HEK293T (cell line): Measurements from ENCODE around the gene POU2F2.

Experiments
- CTCF ChIA-PET: fragments of 350-600 bp; formaldehyde crosslinking; extraction: SDS; loops from one replicate; lab custom pipeline; 2021; ENCODE audit warnings: antibody characterized with exemption, inconsistent platforms; lab: Yijun Ruan, JAX
- POLR2A ChIA-PET: fragments of 350-600 bp; formaldehyde crosslinking; extraction: SDS; loops from one replicate; lab custom pipeline; 2020; ENCODE audit warnings: antibody characterized with exemption, inconsistent platforms; lab: Yijun Ruan, JAX
- DNase-seq: peaks from one replicate; pipeline ENCODE4 v3.0.0; 2012; ENCODE audit warnings: mixed read lengths; ENCODE audit errors: extremely low spot score
- ARNT ChIP-seq: fragments of 450-650 bp; IDR thresholded peaks from 2 replicates; pipeline ENCODE4 v1.6.1; 2017; ENCODE audit warnings: mild to moderate bottlenecking
- BHLHE40 ChIP-seq: fragments of 450-650 bp; IDR thresholded peaks from 2 replicates; pipeline ENCODE4 v1.6.1; 2016; ENCODE audit warnings: mild to moderate bottlenecking, moderate library complexity, borderline replicate concordance
- CTBP1 ChIP-seq: fragments of 450-650 bp; IDR thresholded peaks from 2 replicates; pipeline ENCODE4 v1.6.1; 2016; ENCODE audit warnings: borderline replicate concordance
- ELF4 ChIP-seq: fragments of 450-650 bp; IDR thresholded peaks from 2 replicates; pipeline ENCODE4 v1.6.1; 2017; ENCODE audit warnings: antibody characterized with exemption
- FOXA1 ChIP-seq: fragments of 450-650 bp; IDR thresholded peaks from 2 replicates; pipeline ENCODE4 v1.6.1; 2016; ENCODE audit warnings: mild to moderate bottlenecking
- FOXK2 ChIP-seq: fragments of 450-650 bp; IDR thresholded peaks from 2 replicates; pipeline ENCODE4 v1.6.1; 2016; ENCODE audit warnings: mild to moderate bottlenecking
- FOXM1 ChIP-seq: fragments of 450-650 bp; IDR thresholded peaks from 2 replicates; pipeline ENCODE4 v1.6.1; 2017; ENCODE audit warnings: mild to moderate bottlenecking, borderline replicate concordance
- HDGF ChIP-seq: fragments of 450-650 bp; IDR thresholded peaks from 2 replicates; pipeline ENCODE4 v1.6.1; 2017; ENCODE audit warnings: antibody characterized with exemption, borderline replicate concordance
- L3MBTL2 ChIP-seq: fragments of 450-650 bp; conservative IDR thresholded peaks from 2 replicates; pipeline ENCODE4 v1.6.1; 2016; ENCODE audit warnings: mild to moderate bottlenecking
- LEF1 ChIP-seq: fragments of 450-650 bp; IDR thresholded peaks from 2 replicates; pipeline ENCODE4 v1.6.1; 2017; ENCODE audit warnings: mild to moderate bottlenecking, borderline replicate concordance
- NFRKB ChIP-seq: fragments of 450-650 bp; IDR thresholded peaks from 2 replicates; pipeline ENCODE4 v1.6.1; 2016; ENCODE audit warnings: mild to moderate bottlenecking, moderate library complexity
- PKNOX1 ChIP-seq: fragments of 450-650 bp; IDR thresholded peaks from 2 replicates; pipeline ENCODE4 v1.6.1; 2016
- SP1 ChIP-seq: fragments of 450-650 bp; IDR thresholded peaks from 2 replicates; pipeline ENCODE4 v1.6.1; 2017
- SUZ12 ChIP-seq: fragments of 450-650 bp; IDR thresholded peaks from 2 replicates; pipeline ENCODE4 v1.6.1; 2016; ENCODE audit warnings: mild to moderate bottlenecking
- TARDBP ChIP-seq: fragments of 450-650 bp; IDR thresholded peaks from 2 replicates; pipeline ENCODE4 v1.6.1; 2016
- ZNF384 ChIP-seq: fragments of 450-650 bp; IDR thresholded peaks from 2 replicates; pipeline ENCODE4 v1.6.1; 2016

The POU2F2 gene

DNA sequence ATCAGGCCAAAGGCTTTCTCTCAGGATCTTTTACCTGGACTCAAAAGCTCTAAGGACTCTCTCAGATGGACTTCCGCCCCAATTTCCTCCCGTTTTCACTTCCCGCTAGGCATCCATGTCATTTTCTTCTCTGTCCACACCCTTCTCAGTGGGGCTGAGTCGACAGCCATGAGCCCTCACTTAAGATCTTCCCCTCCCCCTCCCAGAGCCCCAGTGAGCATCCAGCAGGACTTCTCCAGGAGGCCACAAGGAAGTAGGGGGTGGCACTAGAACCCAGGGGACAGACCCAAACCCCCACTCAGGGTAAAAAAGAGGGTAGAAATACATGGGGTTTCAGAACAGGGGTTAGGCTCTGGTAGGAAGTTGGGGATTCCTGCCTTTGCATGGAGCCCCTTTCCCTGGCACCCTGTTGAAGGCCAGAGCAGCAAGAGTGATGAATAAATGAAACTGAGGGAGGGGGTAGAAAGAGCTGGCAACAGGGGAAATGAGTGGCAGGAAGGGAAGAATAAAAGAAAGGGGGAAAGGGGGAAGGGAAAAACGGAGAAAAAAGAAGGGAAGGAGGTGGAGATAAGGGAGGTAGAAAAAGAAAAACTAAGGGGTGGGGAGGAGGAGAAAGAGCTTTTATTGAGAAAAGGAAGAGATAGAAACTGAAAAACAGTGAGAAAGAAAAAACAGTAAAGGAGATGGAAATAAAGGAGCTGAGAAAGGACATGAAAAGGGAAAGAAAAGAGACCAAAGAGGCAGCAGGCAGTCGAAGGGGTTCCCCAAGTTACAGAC lies 42.9 kb upstream of the POU2F2 start:
- DNase-seq = no peak
- POLR2A ChIA-PET = no interaction called here
- no peak for TF ChIP-seq NFRKB
- CTCF ChIA-PET = interaction anchor here (0.6 to 1.5 kb wide), 3 partner anchors 35 to 226 kb away, joined by 3 to 4 read pairs (median 4); no protein-coding TSS in a partner anchor

DNA sequence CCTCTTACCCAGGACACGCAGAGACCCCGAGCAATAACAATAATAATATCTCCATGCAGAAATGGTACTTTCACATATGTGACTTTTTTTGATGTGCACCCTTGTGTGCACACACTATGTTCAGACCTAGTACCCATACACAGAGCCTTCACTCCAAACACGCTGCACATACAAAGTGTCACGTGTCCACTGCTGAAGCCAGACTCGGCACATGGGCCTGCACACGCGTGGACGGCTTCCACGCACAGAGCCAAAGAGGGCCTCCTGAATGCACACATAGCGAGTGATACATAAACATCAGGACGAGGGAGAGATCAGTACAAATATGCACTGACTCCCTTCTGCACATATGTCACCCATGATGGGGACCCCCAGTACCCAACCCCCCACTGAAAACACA lies 41.9 kb upstream of the POU2F2 start:
- no peak for TF ChIP-seq SUZ12
- TF ChIP-seq NFRKB = no peak
- no peak for TF ChIP-seq FOXK2
- TF ChIP-seq BHLHE40 = no peak
- no peak for TF ChIP-seq PKNOX1
- no peak for TF ChIP-seq L3MBTL2
- TF ChIP-seq HDGF = no peak
- TF ChIP-seq CTBP1 = no peak
- TF ChIP-seq LEF1 = no peak
- no peak for TF ChIP-seq SP1
- no peak for TF ChIP-seq ZNF384
- TF ChIP-seq TARDBP = no peak
- TF ChIP-seq ELF4 = no peak
- CTCF ChIA-PET = no interaction called here
- DNase-seq = no peak
- POLR2A ChIA-PET = no interaction called here

DNA sequence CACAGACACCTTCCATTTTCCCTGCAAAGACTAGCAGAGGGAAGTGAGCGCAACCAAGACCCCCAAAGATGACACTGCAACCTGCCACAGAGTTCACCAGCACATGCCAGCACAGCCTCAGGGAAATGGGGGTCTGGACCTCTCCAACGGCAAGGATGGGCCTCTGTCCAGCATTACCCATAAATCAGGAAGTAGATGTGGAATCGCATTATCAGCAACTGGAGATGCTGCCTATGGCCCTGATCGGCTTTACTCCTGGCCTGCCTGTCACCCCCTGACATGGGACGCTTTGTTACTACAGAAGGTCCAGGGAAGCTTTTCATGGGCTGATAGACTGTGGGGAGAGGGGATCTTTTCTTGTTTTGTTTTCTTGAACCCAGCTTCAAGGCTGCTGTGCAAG lies 41.4 kb upstream of the POU2F2 start:
- ChIA-PET POLR2A (no interaction called here), CTCF (no interaction called here)
- DNase-seq = no peak
- TF ChIP-seq FOXM1 = no peak
- TF ChIP-seq LEF1 = no peak
- TF ChIP-seq SUZ12 = no peak

DNA sequence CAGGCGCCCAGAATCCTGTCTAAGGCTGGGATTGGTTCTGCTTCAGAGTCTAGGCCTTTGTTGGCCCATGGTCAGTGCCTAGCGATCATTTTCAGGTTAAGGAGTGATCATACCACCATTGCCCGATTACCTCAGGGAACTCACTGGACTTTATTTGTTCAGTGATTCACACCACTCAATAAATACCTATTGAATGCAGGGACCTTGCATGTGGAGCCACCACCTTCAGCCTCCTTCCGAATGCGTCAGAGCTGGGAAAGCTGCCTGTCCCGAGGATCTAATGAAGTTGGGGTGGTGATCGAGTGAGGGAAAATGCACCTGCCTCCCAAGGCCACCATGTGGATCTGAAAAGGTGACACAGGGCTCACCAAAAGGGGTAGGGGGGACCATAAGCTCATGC lies 40.0 kb upstream of the POU2F2 start:
- POLR2A ChIA-PET = interaction anchor here (0.7 kb wide), 1 partner anchor 95 kb away, joined by 3 read pairs; no protein-coding TSS in a partner anchor
- CTCF ChIA-PET = no interaction called here
- no peak for DNase-seq
- TF ChIP-seq ARNT (no peak), BHLHE40 (no peak), FOXM1 (no peak), L3MBTL2 (no peak), LEF1 (no peak), HDGF (no peak), SP1 (no peak)

- POLR2A ChIA-PET = no interaction called here
- DNase-seq = no peak
- CTCF ChIA-PET = no interaction called here
- no peak for TF ChIP-seq L3MBTL2
- TF ChIP-seq ELF4 = no peak
- no peak for TF ChIP-seq ARNT
- TF ChIP-seq SP1 = no peak
- TF ChIP-seq ZNF384 = no peak
- TF ChIP-seq FOXK2 = no peak
- no peak for TF ChIP-seq LEF1
- no peak for TF ChIP-seq FOXM1
- no peak for TF ChIP-seq CTBP1
- TF ChIP-seq HDGF = no peak
- no peak for TF ChIP-seq PKNOX1
Observed at GRCh38 chr19:42170715-42171114, 38.5 kb upstream of the POU2F2 start.

GRCh38 chr19:42169486-42170413 lies 37.5 kb upstream of the POU2F2 start:
- DNase-seq = no peak
- CTCF ChIA-PET = no interaction called here
- POLR2A ChIA-PET = no interaction called here
- TF ChIP-seq ELF4 = no peak
- TF ChIP-seq ARNT = no peak
- no peak for TF ChIP-seq NFRKB
- no peak for TF ChIP-seq SP1
- TF ChIP-seq TARDBP = no peak
- no peak for TF ChIP-seq ZNF384
- TF ChIP-seq SUZ12 = no peak
- TF ChIP-seq FOXA1 = no peak
- TF ChIP-seq CTBP1 = no peak
- no peak for TF ChIP-seq BHLHE40
- TF ChIP-seq FOXK2 = no peak
- TF ChIP-seq L3MBTL2 = no peak
- TF ChIP-seq LEF1 = no peak
- no peak for TF ChIP-seq FOXM1
- no peak for TF ChIP-seq PKNOX1
- TF ChIP-seq HDGF = no peak
